ENCODE results near the gene ZNF488.

The ZNF488 gene

DNA sequence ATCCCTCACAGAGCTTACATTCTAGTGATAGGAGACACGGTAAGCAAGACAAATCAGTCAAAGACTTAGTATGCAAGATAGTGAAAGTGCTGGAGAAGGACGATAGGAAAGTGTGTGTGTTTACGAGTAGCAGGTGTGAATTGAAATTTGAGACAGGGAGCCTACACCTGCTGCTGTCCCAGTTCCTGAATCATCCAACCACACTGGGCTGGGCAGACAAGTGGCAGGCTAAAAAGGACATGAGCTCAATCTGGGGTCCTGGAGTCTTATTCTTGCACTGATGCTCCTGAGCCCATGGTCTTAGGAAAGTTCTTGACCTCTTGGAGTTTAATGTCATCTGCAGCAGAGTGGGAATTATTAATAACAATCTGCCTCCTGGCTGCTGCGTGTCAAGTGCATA is 19.7 kb downstream of the ZNF488 start:
- H3K4me3 ChIP-seq (replicated peaks; ENCODE audit: insufficient read depth, low read length) = no peak overlapping the region
- TF ChIP-seq POLR2AphosphoS5 (IDR thresholded peaks at IDR 0.05; ENCODE audit: low read depth) (no peak), GABPA (IDR thresholded peaks at IDR 0.05; ENCODE audit: low read depth) (no peak), SPI1 (IDR thresholded peaks at IDR 0.05; ENCODE audit: borderline replicate concordance, low read depth) (no peak)
- TF ChIP-seq, protein P1, sequence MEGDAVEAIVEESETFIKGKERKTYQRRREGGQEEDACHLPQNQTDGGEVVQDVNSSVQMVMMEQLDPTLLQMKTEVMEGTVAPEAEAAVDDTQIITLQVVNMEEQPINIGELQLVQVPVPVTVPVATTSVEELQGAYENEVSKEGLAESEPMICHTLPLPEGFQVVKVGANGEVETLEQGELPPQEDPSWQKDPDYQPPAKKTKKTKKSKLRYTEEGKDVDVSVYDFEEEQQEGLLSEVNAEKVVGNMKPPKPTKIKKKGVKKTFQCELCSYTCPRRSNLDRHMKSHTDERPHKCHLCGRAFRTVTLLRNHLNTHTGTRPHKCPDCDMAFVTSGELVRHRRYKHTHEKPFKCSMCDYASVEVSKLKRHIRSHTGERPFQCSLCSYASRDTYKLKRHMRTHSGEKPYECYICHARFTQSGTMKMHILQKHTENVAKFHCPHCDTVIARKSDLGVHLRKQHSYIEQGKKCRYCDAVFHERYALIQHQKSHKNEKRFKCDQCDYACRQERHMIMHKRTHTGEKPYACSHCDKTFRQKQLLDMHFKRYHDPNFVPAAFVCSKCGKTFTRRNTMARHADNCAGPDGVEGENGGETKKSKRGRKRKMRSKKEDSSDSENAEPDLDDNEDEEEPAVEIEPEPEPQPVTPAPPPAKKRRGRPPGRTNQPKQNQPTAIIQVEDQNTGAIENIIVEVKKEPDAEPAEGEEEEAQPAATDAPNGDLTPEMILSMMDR (IDR thresholded peaks at IDR 0.05; ENCODE audit: insufficient read depth, low read length) = no peak
- TF ChIP-seq, protein P2, sequence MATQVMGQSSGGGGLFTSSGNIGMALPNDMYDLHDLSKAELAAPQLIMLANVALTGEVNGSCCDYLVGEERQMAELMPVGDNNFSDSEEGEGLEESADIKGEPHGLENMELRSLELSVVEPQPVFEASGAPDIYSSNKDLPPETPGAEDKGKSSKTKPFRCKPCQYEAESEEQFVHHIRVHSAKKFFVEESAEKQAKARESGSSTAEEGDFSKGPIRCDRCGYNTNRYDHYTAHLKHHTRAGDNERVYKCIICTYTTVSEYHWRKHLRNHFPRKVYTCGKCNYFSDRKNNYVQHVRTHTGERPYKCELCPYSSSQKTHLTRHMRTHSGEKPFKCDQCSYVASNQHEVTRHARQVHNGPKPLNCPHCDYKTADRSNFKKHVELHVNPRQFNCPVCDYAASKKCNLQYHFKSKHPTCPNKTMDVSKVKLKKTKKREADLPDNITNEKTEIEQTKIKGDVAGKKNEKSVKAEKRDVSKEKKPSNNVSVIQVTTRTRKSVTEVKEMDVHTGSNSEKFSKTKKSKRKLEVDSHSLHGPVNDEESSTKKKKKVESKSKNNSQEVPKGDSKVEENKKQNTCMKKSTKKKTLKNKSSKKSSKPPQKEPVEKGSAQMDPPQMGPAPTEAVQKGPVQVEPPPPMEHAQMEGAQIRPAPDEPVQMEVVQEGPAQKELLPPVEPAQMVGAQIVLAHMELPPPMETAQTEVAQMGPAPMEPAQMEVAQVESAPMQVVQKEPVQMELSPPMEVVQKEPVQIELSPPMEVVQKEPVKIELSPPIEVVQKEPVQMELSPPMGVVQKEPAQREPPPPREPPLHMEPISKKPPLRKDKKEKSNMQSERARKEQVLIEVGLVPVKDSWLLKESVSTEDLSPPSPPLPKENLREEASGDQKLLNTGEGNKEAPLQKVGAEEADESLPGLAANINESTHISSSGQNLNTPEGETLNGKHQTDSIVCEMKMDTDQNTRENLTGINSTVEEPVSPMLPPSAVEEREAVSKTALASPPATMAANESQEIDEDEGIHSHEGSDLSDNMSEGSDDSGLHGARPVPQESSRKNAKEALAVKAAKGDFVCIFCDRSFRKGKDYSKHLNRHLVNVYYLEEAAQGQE (IDR thresholded peaks at IDR 0.05; ENCODE audit: insufficient replicate concordance, low read depth) = no peak
- DNase-seq (ENCODE audit: low read depth in 1 of 2, low spot score in 1 of 2) = no peak
- no peaks in the 10 kb centered on the region for H3K27me3 ChIP-seq (ENCODE audit: insufficient read depth, poor library complexity, severe bottlenecking)
- H3K27ac ChIP-seq (replicated peaks) = no peak overlapping the region

DNA sequence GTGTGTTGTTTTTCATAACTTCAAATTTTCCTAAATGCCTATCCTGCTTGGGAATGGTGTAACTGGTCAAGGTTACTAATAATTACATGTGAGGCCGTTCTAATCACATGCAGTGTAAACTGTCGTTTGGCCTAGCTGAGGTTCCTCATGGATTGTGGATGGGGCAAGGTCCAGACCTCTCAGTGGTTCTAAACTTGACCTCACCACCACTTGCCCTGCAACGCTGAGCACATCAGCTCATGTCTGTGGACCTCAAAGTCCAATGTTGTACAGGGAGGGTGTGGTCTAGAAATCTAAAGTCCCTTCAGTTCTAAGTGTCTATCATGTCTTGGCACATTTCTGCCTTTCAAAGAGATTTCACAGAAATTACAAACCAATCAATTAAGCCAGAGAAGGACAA is 20.3 kb downstream of the ZNF488 start:
- Histone ChIP-seq H3K27me3 (ENCODE audit: insufficient read depth, poor library complexity, severe bottlenecking) (no peaks in the 10 kb centered on the region), H3K27ac (replicated peaks) (no peak overlapping the region), H3K4me3 (replicated peaks; ENCODE audit: insufficient read depth, low read length) (no peak overlapping the region)
- TF ChIP-seq, protein P1 (IDR thresholded peaks at IDR 0.05; ENCODE audit: insufficient read depth, low read length) = no peak
- TF ChIP-seq GABPA (IDR thresholded peaks at IDR 0.05; ENCODE audit: low read depth) (no peak), SPI1 (IDR thresholded peaks at IDR 0.05; ENCODE audit: borderline replicate concordance, low read depth) (no peak), POLR2AphosphoS5 (IDR thresholded peaks at IDR 0.05; ENCODE audit: low read depth) (no peak)
- TF ChIP-seq, protein P2 (IDR thresholded peaks at IDR 0.05; ENCODE audit: insufficient replicate concordance, low read depth) = no peak
- no peak for DNase-seq (ENCODE audit: low read depth in 1 of 2, low spot score in 1 of 2)

DNA sequence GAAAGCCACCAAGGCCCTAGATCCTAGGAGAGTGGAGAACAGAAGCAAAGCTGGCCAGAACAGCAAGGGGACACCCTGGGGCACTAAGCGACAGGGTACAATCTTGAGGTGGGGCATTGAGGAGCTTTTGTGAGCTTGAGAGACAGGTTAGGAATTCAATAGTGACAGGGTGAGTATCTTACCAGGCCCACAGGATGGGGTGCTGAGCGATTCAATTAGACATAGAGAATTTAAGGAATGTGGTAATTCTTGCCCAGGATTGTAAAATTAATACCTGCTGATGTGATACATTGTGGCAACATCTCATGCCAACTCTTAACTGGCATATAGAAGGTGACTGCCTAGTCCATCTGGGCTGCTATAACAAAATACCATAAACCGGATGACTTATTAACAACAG is 21.9 kb downstream of the ZNF488 start:
- no peak overlapping the region for H3K4me3 ChIP-seq (replicated peaks; ENCODE audit: insufficient read depth, low read length)
- H3K27me3 ChIP-seq (ENCODE audit: insufficient read depth, poor library complexity, severe bottlenecking) = no peaks in the 10 kb centered on the region
- TF ChIP-seq SPI1 (IDR thresholded peaks at IDR 0.05; ENCODE audit: borderline replicate concordance, low read depth) = no peak
- TF ChIP-seq, protein P2 (IDR thresholded peaks at IDR 0.05; ENCODE audit: insufficient replicate concordance, low read depth) = no peak
- TF ChIP-seq, protein P1 (IDR thresholded peaks at IDR 0.05; ENCODE audit: insufficient read depth, low read length) = no peak
- no peak for TF ChIP-seq GABPA (IDR thresholded peaks at IDR 0.05; ENCODE audit: low read depth)
- no peak overlapping the region for H3K27ac ChIP-seq (replicated peaks)
- DNase-seq (ENCODE audit: low read depth in 1 of 2, low spot score in 1 of 2) = no peak
